Measurements from ENCODE around the gene SLC13A3.

SLC13A3 gene

DNA sequence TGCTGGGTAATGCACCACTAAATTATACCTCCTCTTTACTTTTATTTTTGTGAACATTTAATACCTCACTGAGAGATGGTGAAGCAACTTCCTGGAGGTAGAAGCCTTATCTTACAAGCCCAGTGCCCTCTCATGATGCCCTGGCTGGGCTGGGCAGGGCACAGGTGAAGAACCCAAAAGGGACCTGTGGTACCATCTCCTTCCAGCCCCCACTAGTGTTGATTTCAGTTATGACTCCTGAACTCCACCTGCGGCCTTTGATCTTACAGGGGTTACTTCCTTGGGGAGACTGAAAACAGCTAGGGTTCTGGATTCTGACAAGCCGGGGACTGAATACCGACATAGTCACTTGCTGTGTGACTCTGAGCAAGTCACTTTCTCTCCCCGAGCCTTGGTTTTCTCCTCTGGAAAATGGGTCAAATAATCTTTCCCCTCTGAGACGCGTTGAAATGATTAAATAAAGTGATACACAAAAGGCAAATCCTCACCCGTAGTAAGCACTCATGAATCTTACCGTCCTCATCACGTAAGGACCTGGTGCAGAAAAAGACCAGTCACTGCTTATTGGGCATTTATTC lies 1.2 kb downstream of the SLC13A3 start:
- no peak for DNase-seq

DNA sequence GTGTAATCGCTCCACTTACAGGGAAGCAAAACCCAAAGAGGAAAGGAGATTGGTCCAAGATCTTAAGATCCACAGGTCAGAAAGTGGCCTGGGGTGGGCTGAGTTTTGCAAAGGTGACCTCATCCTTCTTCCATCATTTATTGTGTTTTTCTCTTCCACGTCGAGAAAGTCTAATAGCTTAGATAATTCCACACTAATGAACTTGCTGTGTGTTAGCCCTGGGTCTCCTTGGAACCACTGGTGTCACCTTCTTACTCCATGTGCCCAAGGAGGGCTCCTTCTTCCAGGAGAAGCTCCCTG lies 1.7 kb downstream of the SLC13A3 start:
- no peak for DNase-seq

DNA sequence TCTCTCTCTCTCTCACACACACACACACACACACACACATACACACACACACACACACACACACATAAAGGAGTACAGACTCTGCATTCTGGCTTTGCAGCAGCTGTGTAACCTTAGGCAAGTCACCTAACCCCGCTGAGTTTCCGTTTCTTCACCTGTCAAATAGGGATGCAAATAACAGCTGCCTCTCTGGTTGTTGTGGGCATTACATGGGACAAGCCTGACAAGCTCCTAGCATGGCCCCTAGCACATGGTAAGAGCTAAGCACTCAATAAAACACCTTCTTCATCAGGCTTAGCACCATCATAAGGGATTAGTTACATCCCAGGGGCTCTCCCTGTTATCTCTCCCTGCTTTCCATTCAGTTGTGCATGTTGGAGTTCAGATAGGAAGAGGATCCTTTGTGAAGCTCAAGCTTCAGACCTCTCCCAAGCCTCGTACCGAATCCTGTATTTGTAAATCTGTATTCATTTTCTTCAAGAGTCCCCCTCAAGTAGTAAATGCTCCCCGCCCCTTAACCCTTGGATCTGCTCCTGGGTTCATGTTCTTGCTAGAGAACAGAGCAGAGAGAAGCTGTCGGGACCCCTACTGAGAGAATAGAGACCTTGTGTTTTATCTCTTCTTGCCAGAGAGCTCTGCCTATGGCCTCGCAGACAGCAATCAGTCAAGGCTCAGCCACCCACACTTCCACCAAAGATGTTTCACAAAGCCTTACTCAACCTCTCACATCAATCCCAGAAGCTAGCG lies 2.2 kb downstream of the SLC13A3 start:
- no peak for DNase-seq

DNA sequence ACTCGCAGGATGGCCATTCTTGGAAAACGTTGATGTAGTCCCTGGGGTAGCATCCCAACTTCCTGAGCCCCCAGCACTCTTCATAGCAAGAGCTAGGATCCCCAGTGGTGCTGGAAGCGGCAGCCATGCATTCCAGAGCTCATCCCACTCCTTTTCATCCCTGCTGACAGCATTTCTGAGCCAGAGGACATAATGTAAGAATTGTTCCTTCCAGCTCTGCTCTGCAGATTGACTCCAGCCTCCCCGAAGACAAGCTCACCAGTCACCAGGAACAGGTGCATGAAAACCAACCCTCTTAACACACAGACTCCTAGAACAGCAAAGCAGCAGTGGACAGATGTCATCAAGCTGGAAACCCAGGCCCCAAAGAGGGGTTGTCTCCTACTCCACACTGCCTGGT lies 3.8 kb downstream of the SLC13A3 start:
- no peak for DNase-seq

DNA sequence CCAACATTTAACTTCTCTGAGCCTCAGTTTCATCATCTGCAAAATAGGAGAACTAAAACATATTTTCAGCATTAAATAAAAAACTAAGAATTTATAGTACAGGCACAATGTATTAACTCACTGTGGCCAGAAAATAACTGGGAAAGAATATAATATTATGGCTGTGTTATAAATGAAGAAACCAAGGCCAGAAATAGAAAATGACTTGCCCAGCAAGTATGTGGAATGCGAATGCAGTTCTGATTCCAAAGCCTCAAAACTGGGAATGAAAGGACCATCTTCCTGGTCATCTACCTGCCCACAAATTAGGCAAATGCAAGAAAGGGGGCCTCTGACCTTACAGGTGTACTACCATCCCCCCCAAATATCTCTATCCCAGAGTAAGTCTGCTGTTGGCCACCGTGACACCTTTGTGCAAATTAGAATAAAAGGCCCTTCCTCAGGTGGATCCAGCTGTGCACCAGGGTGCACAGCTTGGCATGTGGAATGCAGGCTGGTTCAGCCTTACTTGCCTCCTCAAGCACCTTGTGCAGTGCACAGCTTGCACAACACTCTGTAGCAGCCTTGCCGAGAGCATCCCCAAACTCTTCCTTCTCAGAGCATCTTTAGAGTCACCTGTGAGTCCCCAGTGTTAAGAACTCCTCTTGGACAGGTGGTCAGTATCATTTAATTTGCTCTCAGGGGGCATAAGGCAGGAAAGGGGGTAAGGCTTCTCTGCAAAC lies 4.4 kb downstream of the SLC13A3 start:
- no peak for DNase-seq

DNA sequence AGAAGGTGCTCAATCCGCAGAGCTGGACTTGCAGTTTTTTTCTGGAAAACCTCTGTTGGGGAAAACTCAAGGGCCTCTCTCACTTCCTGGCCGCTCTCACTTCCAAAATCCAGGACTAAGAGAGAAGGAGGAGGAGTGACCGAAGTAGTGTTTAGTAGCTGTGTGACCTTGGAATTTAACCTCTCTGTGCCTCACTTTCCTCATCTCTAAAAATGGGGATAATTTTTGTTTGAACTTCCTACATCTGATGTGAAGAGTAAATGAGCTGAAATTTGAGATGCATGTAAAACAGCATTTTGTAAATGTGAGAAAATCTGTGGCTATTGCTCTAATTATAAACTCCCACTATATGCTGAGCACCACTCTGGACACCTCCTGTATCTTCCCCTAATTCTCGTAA lies 5.1 kb downstream of the SLC13A3 start:
- DNase-seq = no peak

DNA sequence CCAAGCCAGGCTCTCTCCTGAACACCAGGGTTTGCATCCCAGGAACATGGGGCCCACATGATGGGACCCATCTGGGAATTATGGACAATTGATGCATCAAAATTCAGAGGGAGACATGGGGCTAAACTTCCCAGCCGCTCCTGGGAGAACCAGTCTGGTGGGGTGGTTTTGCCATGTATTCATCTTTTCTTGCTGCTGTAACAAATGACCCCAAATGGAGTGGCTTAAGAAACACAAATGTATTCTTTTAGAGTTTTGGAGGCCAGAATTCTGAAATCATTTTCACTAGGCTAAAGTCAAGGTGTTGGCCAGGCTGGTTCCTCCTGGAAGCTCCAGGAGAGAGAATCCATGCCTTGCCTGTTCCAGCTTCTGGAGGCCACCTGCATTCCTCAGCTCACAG lies 6.5 kb downstream of the SLC13A3 start:
- DNase-seq = no peak

DNA sequence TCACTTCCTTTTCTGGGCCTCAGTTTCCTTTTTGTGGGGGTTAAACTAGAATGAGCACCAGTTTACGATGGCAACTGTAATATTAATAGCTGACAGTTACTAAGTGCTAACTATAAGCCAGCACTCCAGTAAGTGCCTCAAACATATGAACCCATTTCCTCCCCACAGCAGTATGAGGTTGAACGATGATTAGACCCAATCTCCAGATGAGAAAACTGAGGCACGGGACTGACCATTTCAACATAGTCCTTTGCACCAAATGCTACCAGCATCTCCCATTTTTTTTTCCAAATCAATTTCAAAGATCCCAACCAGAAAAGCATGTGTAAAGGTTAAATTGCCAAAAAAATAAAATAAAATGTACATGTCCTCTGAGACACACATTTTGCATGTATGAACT lies 7.1 kb downstream of the SLC13A3 start:
- no peak for DNase-seq

DNA sequence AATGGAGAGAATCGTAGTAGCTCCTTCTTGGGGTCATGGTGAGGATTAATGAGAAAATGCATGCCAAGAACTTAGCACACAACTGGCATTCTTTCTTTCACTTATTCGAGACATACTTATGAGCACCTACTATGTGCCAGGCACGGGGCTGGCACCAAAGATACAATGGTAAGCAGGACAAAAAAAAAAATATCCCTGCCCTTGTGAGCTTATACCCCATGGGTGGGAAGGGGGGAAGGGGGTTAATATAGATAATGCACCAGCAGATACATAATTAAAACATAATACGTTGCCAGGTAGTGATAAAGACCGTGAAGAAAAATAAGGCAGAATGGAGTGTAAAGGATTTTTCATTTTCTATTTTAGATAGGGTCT lies 8.3 kb downstream of the SLC13A3 start:
- DNase-seq = no peak

DNA sequence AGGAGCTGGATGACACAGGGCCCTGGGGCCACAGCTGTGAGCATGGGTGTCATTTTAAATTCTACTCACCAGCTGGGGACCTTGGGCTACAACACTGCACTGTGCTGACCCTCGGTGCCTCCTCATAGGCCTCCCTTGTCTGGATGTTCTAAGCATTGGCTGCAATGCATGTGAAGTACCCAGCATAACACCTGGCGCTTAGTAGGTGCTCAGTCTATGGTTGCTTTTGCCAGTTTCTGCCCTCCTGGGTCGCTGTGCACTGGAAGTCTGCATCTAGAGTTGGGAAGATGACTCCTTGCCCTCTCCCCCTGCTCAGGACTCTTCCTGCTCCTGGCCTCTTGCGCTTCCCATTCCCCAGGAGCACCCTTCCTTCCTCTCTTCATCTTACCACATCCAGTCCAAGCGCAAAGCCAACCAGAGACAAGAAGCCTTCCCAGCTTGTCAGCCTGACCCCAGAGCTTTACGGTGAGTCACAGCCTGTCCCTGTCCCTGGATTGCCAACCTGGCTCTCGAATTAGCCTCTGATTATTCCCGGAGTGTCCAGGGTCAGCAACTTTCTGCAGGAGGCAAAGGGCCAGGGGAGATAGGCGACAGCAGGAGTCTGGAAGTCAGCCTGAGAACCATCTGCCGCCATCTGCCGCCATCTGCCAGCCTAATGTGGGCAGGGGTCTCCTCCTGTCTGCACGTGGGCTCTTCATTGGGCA lies 8.8 kb downstream of the SLC13A3 start:
- DNase-seq = no peak

DNA sequence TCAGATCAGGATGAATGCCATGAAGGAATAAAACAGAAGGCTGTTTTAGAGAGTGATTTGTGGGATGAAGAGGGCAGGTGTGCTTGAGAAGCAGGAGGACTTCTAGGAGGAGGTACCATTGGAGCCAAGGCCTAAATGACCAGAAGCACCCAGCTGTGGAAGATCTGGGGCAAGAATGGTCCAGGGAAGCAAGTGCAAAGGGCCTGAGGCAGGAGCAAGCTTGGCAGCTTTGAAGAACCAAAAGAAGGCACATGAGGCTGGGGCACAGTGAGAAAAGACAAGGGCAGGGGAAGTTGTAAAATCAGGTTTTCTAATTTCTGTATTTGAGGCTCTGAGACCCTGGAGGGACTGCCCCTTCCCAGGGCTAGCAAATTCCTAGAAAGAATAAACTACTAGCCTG lies 9.8 kb downstream of the SLC13A3 start:
- DNase-seq = no peak

DNA sequence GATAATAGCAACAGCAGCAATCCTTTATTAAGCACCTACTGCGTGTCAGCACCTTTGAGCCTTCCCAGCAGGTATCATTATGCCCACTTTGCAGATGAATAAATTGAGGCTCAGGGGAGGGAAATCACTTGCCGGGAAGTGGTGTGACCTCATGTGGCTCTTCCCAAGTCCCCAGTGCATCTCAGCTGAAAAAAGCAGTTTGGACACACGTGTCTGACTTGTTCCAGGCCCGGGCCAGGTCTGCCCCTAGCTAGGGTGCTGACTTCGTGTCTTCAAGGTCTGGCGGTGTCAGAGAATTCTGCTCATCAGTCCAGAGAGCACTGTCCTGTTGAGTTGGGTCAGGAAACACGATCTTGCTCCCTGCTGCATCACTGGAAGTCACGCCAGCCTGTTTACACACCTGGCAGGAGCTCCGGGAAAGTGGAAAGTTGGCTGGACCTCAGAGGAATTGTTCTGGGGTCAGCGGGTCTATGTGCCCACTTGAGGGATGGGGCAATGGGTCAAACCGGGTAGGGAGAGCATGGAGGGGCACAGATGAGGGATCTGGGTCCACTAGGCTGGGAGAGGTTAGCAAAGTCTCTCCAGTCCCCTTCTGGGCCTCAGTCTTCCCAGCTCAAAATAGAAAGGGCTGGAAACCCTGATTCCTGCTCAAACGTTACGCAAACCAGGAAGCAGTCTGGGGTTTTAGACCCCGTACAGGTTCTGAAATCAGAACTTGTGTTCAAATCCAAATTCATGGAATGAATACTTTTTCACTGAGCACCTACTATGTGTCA lies 10.5 kb downstream of the SLC13A3 start:
- no peak for DNase-seq

DNA sequence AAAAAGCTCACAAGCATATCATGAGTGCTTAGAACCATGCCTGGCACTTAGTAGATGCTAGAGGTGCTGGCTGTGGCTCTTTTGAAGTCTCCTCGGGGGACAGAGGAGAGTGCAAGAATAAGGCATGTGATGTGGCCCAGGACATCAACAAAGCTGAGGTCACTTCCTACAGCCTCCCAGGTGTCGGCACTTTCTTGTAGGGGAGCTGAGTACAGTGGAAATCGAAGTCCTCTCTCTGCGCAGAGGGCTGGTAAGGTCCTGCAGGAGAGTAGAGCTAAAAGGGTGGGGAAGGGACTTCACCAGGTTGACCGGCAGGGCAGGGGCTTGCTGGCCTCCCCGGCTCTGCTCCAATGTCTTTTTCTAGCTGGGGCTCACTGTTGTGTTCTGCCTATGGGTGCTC lies 11.2 kb downstream of the SLC13A3 start:
- DNase-seq = no peak

DNA sequence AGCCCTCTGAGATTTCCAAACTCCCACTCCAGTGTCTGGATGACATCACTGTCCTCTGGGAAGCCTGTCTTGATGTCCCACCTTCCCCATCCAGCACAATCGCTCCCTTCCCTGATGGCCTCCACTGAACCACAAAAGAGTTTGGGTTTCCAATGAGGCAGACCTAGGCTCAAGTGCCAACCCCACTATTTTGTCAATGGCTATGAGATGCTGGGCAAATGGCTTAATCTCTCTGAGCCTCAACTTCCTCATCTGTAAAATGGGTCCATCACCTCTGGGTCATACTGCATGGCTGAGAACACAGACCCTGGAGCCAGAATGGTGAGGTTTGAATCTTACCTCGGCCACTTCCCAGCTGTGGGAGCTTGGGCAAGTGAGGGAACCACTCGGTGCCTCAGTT lies 11.7 kb downstream of the SLC13A3 start:
- no peak for DNase-seq

DNA sequence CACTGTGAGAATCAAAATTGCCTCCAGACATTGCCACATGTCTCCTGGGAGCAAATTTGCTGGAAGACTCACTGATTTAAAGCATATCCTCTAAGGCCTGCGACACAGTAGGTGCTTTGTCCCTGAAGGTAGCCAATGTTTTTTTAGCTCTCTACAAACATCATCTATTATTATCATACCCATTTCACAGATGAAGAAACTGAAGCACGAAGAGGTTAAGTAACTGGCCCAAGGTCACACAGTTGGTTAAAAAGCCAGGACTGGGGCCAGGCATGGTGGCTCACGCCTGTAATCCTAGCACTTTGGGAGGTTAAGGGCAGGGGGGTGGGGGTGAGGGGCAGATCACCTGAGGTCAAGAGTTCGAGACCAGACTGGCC lies 12.4 kb downstream of the SLC13A3 start:
- DNase-seq = no peak

DNA sequence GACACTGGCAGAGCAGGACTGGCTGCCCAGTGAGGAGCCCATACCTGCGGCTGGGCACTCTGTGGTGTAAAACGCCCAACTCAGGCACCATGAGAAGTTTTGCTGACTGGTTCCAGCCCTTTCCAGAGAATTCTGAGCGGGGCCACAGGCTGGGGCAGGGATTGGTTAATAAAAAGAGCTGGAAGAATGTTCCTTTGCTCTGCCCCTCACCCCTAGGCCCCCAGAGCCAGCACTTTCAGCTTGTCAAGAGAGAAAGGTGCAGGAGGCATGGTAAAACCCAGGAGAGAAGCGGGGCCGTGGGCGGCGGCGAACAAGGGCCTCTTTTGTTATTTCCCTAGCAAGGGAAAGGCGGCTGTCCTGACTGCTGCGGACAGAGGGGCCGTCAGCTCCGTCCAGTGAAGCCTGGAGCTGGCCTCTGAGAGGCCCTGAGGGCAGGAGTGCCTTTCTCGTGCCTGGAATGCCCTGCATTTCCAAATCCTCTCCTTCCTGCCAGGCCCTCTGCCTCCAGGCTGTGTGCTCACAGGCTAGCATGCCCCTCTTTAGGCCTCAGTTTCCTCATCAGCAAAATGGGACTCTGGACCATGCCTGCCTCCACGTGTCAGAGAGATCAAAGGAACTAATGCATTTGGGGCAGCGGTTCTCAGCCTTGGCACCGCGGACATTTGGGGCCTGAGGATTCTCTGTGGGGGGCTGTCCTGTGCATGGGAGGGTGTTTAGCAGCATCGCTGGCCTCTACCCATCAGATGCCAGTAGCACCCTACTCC lies 12.9 kb downstream of the SLC13A3 start:
- no peak for DNase-seq

DNA sequence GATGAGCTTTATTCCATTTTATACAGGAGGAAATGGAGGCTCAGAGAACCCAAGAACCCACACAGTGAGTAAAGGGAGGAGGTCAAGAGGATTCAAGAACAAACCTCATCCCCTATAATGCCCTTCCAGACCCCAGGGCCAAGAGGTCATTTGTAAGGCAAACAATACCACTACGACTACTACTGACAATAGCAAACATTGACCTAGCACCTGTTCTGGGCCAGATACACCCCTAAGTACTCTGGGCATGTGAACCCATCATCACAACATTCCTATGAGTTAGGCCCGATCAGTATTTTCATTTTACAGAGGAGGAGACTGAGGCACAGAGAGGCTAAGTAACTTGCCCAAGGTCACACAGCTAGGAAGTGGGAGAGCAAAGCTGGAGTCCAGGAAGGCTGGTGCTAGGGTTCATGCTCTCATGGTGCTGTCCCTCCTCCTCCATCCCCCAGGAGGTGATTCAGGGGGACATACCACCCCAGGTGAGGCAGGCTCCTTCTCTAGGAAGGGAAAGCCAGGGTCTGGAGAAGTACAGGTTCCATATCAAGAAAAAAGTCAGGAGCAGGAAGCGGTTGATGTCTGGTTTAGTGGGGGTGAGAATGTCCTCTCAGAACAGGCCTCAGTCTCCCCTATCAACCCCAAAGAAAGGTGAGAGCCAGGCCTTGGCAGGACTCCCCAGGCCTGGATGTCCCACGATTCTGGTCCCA lies 13.7 kb downstream of the SLC13A3 start:
- no peak for DNase-seq

DNA sequence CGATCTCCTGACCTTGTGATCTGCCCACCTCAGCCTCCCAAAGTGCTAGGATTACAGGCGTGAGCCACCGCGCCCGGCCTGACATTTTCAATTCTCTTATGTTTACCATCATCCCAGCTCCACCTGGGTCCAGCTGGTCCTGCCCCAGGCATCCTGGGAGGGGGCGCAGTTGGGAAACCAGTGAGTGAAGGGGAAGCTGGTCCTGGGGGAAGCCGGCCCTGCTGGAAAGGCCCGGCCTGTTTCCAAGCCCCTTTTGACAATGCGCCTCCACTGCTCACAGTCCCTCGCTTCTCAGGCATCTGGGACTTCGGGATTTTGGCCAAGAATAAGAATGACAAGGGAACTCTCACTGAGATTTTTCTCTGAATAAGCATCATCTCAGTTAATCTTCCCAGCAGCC lies 14.2 kb downstream of the SLC13A3 start:
- DNase-seq = no peak

DNA sequence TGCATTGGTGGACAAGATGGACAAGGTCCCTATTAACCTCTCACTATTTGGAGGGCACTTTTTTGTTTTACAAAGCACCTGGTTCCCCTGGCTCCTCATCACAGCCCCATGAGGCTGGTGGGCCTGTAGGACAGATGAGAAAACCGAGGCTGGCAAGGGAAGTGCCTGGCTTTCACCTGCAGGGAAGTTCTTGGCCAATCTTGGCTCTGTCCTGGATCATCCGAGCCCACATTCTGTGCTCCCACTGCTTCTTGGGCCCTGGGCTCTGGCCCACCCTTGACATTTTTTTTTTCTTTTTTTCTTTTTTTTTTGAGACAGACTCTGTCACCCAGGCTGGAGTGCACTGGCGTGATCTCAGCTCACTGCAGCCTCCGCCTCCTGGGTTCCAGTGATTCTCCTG lies 14.7 kb downstream of the SLC13A3 start:
- no peak for DNase-seq

DNA sequence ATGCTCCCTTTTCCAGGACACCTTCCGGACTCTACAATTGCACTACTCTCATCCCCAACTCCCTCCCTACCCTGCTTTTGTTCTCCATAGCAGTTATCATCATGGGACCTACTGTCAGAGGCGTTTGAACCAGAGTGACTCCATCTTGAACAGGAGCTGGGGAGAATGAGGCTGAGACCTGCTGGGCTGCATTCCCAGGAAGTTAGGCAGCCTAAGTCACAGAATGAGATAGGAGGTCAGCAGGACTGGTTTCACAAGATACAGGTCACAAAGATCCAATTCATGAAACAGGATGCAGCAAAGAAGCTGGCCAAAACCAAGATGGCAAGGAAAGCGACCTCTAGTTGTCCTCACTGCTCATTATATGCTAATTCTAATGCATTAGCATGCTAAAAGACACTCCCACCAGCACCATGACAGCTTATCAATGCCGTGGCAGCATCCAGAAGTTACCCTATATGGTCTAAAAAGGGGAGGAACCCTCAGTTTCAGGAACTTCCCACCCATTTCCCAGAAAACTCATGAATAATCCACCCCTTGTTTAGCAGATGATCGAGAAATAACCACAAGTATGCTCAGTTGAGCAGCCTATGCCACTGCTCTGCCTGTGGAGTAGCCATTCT lies 15.6 kb downstream of the SLC13A3 start:
- peak; percentile 27 for DNase-seq

DNA sequence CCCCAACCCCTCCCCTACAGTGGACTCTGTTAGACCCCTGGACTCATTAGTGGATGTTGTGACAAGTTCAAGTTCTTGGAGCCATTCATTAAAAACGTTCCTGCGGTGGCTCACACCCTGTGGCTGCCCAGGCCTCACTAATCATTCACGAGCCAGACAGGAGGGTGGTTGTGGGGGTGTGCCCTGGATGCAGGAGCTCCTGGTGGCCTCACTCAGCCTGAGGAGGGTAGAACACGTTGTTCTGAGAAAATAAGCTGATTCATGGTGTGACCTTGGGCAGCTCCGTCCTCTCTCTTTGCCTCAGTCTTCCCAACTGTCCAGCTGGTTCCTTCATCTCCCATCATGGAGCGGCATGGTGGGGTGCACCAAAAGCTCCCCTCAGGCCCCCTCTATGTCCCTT lies 16.7 kb downstream of the SLC13A3 start:
- DNase-seq = no peak

All from suppressor macrophage treated with lipopolysaccharide for 4 hours (primary cell).